Measurements from ENCODE around the gene RER1. TPM values are rescaled to one million over a fixed set of nuclear protein-coding genes. Genes with fewer than 3 reads are reported as not detected.

RER1 gene
- total and polyA plus RNA-seq, 11 donors = 43.3 to 124 (median 78.3) TPM

DNA sequence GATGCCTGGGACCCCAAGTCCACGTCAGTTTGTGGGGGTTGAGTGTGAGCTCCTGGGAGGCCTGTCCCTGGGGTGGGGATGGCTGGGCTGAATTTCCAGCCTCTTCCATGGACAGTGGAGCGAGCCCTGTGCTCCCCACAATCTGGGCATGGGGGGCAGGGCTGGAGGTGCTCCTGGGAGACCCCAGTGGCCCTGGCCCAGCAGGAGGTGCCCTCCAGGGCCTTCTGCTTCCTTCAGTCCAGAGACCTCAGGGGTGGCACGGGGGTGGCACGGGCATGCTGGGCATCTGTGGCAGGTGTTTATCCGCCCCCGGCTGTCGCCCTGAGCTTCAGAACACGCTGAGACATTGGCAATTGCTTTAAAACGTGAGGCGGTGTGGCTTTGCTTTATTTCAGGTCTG lies 41.1 kb upstream of the RER1 start:
- DNase-seq = peak in 2 of 5 donors; percentile 13 to 33
- H3K4me3 ChIP-seq = no peak overlapping the region
- ATAC-seq = no peak
- WGBS, 4 donors = 89 to 97% (median 91%) methylated on average over 7 to 10 of the region's 10 CpGs
- no peaks in the 10 kb centered on the region for H3K9me3 ChIP-seq
- TF ChIP-seq, protein P1, sequence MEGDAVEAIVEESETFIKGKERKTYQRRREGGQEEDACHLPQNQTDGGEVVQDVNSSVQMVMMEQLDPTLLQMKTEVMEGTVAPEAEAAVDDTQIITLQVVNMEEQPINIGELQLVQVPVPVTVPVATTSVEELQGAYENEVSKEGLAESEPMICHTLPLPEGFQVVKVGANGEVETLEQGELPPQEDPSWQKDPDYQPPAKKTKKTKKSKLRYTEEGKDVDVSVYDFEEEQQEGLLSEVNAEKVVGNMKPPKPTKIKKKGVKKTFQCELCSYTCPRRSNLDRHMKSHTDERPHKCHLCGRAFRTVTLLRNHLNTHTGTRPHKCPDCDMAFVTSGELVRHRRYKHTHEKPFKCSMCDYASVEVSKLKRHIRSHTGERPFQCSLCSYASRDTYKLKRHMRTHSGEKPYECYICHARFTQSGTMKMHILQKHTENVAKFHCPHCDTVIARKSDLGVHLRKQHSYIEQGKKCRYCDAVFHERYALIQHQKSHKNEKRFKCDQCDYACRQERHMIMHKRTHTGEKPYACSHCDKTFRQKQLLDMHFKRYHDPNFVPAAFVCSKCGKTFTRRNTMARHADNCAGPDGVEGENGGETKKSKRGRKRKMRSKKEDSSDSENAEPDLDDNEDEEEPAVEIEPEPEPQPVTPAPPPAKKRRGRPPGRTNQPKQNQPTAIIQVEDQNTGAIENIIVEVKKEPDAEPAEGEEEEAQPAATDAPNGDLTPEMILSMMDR (IDR thresholded peaks at IDR 0.05) = no peak
- H3K27ac ChIP-seq = no peak overlapping the region
- no peaks in the 10 kb centered on the region for H3K27me3 ChIP-seq
- no peaks in the 10 kb centered on the region for H3K36me3 ChIP-seq
- peaks cover 0 to 13% (median 7%) of the 10 kb centered on the region in 12 donors for H3K4me1 ChIP-seq
- intact Hi-C loops (cut with DNase I) = no loop called here

DNA sequence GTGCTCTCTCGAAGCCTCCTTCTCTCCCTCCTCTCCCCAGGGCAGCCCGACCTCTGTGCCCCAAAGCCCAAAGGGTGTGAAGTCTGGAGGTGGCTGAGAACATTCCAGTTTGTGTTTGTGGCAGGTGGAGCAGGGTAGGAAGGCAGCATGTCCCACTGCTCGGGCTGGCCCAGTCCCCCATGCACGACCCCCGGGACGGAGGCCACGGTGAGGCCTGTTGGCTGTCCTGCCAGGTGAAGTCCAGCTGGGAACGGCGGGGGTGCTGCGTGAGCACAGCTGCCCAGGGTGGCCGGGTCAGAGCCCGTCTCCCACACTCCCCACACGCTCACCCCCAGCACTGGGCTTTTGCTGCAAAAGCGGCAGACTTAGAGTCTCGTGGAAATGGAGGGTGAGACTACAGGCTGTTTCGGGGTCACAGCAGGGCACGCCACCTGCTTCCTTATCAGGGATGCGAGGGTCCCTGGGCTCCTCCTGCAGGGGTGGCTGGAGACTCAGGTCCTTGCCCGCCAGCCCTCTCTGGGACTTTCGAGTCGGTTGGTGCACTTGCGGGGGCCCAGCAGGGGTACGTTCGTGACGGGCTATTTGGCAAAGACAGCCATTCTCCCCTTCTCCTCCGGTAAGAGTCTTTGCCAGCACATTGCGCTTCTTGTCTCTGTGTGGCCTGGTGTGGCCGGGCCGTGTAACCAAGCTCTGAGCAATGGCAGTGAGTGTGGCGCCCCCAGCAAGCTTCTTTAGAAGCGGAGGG lies 40.6 kb upstream of the RER1 start:
- peaks cover 0 to 13% (median 7%) of the 10 kb centered on the region in 12 donors for H3K4me1 ChIP-seq
- no peaks in the 10 kb centered on the region for H3K27me3 ChIP-seq
- DNase-seq (peak in 3 of 5 donors; percentile 10 to 60 (median 18)), ATAC-seq (no peak)
- WGBS, 4 donors = 81 to 92% (median 88%) methylated on average over 23 to 31 of the region's 31 CpGs
- TF ChIP-seq POLR2A (IDR thresholded peaks at IDR 0.05) = no peak
- TF ChIP-seq, protein P1 (IDR thresholded peaks at IDR 0.05) = no peak
- no peak overlapping the region for H3K27ac ChIP-seq
- H3K9me3 ChIP-seq = no peaks in the 10 kb centered on the region
- intact Hi-C loops (cut with DNase I) = no loop called here
- no peaks in the 10 kb centered on the region for H3K36me3 ChIP-seq
- H3K4me3 ChIP-seq = no peak overlapping the region

DNA sequence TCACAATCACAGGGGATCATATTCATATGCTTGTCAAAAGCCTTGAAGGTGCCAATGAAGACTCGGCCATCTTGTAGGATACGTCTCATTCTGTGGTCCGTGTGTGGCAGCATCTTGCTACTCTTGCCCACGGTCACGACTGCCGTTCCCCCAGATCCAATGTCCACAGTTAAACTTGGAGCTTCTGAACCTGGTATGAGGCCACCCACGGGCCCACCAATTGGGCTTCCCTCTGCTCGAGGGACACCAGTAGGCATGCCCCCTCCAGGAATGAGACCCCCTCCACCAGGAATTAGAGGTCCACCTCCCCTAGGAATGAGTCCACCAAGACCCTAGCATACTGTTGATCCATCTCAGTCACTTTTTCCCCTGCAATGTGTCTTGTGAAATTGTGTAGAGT lies 39.9 kb upstream of the RER1 start:
- WGBS, 4 donors = 92 to 95% (median 93%) methylated on average over 8 of the region's 8 CpGs

DNA sequence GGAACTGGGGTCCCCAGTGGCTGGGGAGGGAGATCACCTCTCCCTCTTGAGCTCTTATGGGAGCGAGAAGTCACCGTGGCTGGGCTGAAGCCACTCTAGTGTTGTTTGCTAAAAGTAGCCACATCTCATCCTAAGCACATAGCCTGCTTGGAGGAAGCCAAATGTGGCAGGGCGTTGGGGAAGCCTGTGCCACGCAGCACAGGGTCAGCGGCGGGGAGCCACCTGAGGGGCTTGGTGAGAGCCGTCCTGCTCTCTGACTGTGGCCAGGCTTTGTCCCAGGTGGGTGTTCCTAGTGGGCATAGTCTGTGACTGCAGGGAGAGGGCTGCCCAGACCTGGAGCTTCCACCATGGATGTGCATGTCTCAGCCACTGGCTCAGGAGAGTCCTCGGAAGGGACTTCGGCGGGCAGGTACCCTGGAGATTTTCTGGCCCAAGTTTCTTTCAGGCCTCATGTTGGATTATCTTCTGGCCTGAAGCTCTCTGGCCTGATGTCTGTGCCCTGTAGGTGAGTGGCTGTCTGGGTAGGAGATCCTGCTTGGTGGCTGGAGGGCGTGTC lies 39.2 kb upstream of the RER1 start:
- peak overlapping the region in 2 of 12 donors; percentile 57 to 69 for H3K27ac ChIP-seq
- peaks cover 0 to 13% (median 7%) of the 10 kb centered on the region in 12 donors for H3K4me1 ChIP-seq
- DNase-seq = peak in 2 of 5 donors; percentile 8 to 49
- intact Hi-C loops (cut with DNase I) = no loop called here
- 80 to 97% (median 96%) methylated on average over 10 to 11 of the region's 11 CpGs for WGBS, 4 donors
- H3K27me3 ChIP-seq = no peaks in the 10 kb centered on the region
- ATAC-seq = no peak
- no peaks in the 10 kb centered on the region for H3K9me3 ChIP-seq
- no peak overlapping the region for H3K4me3 ChIP-seq
- H3K36me3 ChIP-seq = no peaks in the 10 kb centered on the region
- TF ChIP-seq, protein P1 (IDR thresholded peaks at IDR 0.05) = no peak
- TF ChIP-seq POLR2A (IDR thresholded peaks at IDR 0.05) = no peak

More for the DNA sequence above, 39.9 kb upstream of the RER1 start:
- peak in 1 of 5 donors; percentile 20 for DNase-seq
- no peak overlapping the region for H3K4me3 ChIP-seq
- TF ChIP-seq, protein P1 (IDR thresholded peaks at IDR 0.05) = no peak
- no peak for TF ChIP-seq POLR2A (IDR thresholded peaks at IDR 0.05)
- no peaks in the 10 kb centered on the region for H3K36me3 ChIP-seq
- no peaks in the 10 kb centered on the region for H3K9me3 ChIP-seq
- peaks cover 0 to 13% (median 7%) of the 10 kb centered on the region in 12 donors for H3K4me1 ChIP-seq
- no peak for ATAC-seq
- H3K27me3 ChIP-seq = no peaks in the 10 kb centered on the region
- no peak overlapping the region for H3K27ac ChIP-seq
- intact Hi-C loops (cut with DNase I) = no loop called here

All from heart left ventricle (tissue), 16 donors.